SKM-1 treated with dmso at 0.1 percent for 144 hours (cell line): ENCODE results near the gene PDE3A.
"Not testable (repeated sequence)": the region's sequence is repeated elsewhere in the genome, so short reads cannot be mapped to it uniquely, and the experiment has no call there.

Experiments used
- DNase-seq: peaks from one replicate; lab custom pipeline; 2025; ENCODE audit not compliant: unreplicated experiment; lab: John Stamatoyannopoulos, UW

PDE3A gene

DNA sequence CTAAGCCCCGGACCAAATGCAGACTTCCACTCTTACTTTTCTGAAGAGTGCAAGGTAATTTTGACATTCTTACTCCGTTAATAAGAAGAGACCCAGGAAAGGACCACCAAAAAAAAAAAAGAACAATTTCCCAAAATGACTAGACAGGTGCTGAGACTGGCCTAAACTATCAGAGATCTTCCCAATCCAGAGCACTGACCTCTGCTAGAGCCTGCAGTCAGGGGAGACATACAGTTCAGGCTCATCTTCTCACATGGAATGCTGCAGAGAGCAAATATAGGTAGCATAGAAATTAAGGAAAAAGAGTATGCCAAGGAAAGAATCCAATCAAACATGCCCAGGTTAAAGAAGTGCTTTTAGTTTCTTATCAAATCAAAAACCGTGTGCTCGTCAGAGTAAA, 177.9 kb downstream of the PDE3A start:
- DNase-seq = no peak

DNA sequence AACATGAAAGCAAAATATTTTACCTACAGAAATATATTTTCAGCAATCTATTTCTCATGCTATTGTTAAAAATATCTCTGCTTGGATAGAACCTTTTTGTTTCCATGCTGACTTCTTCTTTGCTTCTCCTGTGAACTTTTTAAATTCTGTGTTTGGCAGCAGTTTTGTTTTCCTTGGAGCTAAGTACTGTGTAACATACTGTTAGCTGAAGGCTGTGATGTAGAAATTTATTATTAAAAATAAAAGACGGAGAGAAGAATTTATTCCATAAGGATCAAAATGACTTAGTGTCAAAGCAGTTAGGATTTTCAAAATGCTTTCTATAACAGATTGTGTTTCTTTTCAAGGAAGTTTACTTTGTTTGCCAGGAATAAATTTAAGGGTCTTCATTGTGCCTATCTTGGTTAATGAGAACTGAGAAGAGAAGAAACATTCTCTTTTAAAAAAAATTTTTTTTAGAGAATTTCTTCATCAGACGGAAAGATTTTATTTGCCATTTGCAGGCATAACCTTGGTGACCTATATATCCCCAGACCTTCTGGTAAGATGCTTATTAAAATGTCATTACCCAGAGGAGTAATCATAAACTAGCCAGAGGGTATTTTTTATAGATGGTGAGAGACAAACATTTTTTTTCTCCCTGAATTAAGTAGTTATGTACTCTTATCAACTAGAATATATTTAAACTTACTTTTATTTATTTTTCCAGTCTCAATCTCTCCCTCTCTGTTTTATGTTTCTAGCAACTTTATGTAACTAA, 179.7 kb downstream of the PDE3A start:
- no peak for DNase-seq

DNA sequence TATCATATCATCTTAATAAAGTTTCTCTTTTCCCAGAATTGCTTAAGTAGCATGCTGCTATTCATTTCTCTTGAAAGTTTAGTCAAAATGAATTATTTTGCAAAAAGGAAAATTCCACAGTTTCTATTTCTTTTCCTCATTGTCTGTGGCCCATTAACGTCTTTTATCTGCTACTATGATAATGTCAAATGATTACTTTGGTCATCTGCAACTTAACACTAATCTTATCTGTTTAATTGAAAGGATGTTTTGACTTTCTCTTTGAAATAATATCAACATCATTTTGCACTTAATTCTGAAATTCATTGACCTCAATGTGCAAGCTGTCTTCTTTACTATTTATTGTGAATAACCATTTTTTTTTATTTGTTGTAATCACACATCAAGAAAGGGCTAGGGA, 180.3 kb downstream of the PDE3A start:
- DNase-seq = no peak

DNA sequence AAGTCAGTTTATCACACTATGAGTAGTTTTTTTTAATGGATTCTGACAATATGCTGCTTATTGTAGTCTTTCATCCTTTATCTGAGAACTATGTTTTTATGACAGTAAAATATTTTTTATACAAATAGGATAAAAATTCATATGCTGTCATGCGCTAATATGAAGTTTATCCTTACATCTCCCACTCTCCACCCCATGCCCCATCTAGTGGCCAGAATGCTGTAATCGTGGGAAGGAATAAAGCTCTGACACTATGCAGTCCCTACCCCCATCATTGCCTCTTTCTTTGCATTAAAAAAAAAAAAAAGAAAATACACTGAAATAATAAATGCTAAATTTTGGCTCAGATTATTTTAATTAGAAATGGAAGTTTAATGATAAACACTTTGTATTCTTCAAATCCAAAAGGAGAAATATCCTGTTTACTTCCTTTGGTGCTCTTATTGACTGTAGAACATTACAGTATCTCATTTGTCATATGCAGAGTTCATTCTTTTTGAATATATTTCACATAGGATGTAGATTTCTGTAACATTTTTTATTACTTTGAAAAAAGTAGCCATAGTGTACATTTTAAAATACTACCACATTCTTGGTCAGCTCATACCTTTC, 180.9 kb downstream of the PDE3A start:
- DNase-seq = peak; percentile 1

DNA sequence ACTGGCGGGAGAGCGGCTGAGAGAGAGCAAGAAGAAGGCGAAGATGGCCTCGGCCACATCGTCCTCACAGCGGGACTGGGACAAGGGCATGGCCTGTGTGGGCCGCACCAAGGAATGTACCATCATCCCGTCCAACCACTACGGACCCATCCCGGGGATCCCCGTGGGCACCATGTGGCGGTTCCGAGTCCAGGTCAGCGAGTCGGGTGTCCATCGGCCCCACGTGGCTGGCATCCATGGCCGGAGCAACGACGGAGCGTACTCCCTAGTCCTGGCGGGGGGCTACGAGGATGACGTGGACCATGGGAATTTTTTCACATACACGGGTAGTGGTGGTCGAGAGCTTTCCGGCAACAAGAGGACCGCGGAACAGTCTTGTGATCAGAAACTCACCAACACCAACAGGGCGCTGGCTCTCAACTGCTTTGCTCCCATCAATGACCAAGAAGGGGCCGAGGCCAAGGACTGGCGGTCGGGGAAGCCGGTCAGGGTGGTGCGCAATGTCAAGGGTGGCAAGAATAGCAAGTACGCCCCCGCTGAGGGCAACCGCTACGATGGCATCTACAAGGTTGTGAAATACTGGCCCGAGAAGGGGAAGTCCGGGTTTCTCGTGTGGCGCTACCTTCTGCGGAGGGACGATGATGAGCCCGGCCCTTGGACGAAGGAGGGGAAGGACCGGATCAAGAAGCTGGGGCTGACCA, 183.6 kb downstream of the PDE3A start:
- DNase-seq = not testable (repeated sequence)

DNA sequence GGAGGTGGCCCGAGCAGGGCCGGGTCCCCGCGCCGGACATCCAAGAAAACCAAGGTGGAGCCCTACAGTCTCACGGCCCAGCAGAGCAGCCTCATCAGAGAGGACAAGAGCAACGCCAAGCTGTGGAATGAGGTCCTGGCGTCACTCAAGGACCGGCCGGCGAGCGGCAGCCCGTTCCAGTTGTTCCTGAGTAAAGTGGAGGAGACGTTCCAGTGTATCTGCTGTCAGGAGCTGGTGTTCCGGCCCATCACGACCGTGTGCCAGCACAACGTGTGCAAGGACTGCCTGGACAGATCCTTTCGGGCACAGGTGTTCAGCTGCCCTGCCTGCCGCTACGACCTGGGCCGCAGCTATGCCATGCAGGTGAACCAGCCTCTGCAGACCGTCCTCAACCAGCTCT, 184.2 kb downstream of the PDE3A start:
- not testable (repeated sequence) for DNase-seq

DNA sequence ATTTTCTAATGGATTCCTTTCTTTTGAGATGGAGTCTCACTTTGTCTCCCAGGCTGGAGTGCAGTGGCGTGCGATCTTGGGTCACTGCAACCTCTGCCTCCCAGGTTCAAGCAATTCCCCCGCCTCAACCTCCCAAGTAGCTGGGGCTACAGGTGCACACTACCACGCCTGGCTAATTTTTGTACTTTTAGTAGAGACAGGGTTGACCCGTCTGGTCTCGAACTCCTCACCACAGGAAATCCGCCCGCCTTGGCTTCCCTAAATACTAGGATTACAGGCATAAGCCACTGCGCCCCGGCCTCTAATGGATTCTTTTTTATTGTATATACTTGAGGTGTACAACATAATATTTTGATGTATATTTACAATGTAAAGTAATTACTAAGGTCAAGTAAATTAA, 186.7 kb downstream of the PDE3A start:
- no peak for DNase-seq

DNA sequence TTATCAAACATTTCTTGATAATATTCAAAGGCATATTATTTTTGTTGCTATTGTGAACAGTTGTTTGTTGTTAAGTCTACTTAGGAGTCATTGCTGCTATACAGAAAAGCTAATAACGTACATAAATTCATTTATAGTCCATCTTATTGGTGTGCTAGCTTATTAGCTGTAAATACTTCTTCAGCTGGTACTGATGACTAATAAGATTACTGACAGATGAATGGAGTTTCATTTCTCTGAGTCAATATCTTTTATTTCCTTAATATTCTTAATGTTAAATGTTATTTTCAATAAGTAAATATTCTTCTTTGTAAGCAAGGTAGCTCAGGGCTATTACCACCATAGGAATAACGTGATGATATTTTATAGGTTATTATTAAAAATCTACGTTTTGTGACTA, 187.4 kb downstream of the PDE3A start:
- no peak for DNase-seq

DNA sequence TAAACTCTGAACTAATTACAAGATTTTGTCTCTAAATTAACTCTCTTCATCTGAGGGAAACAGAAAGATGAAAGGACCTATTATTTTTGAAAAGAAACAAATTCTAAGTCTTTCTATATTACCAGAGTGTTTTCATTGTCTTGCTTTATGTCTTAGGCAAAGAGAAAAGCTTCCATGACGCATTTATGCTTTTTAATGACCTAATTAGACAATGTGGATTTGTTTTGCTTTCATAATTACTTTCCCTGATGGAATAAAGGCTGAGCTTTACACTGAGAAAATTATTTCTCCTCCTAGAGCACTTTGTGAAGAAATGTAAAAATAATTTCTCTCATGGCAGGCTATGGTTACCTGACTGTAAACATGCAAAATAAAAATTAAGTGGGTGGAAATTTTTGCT, 188.8 kb downstream of the PDE3A start:
- DNase-seq = no peak

DNA sequence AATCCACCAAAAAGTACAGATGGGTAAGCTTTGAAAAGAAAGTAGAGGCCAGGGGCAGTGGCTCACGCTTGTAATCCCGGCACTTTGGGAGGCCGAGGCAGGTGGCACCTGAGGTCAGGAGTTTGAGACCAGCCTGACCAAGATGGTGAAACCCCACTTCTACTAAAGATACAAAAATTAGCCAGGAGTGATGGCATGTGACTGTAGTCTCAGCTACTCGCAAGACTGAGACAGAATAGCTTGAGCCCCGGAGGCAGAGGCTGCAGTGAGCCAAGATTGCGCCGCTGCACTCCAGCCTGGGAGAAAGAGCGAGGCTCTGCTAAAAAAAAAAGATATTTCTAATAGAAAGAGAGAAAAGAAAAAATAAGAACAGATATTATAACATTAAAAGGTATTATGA, 192.6 kb downstream of the PDE3A start:
- no peak for DNase-seq

DNA sequence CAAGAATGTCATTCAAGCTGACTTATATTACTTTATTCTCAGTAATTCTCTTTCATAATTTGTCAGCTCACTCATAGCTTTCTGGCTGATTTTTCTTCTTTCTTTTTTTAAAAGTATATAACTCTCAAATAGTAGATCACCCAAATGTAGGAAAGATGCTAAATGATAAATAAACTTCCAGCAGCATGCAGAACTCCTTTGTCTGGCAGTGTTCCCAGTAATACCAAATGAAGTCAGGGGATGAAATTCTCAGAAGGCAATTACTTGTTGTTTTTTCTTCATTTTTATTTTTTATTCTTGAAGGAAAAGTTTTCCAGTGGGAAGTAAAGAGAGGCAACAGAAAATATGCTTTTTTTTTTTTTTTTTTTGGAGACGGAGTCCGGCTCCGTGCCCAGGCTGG, 193.5 kb downstream of the PDE3A start:
- DNase-seq = no peak

DNA sequence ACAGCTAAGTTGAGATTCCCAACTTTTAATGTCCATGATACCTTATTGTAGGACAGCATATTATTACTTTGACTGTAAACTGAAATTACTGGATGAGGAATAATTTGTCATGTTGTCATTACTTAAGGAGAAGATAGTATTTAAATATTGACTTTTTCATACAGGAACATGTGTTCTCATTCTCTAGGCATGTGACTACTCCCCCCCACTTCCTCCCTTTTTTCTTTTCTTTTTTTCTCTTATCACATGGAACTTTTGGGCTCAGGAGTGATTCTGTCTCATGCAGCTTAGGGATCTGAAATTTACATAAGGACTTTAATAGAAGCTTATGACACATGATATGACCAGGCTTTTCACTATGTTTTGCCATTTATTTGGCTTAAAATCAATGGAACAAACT, 199.1 kb downstream of the PDE3A start:
- no peak for DNase-seq

DNA sequence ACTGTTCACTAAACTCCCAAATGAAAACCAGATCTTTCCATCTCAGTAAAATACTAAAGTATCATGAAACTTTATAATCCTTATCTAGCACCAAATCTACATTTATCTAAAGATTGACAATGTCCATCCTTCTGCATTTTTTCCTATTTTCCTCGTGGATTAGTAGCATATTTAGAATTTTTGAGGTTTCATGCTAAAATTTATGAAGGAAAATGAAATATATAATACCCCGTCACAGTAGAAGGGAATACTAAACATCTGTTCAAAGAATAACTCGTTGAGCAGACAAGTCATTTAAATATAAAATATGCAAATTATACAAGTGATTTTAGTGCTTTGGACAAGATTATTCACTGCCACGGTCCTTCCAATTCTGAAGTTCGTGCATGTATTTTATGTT, 204.1 kb downstream of the PDE3A start:
- DNase-seq = no peak

DNA sequence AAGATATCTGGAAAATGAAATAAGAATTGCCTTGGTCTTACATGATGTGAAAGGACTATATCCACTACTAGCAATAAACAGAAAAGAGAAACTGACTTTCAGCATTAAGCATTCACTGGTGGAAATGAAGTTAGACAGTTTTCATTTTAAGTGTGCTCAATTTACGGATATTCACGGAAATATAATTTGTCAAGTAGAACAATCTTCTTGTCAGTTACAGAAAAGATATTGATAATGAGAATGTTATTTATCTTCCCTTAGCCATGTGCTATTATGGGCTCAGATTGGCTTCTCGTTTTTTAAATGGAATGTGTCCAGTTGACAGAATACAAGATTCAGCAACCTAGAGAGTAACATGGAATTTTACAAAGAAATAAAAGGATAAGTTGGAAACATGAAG, 208.2 kb downstream of the PDE3A start:
- DNase-seq = no peak

DNA sequence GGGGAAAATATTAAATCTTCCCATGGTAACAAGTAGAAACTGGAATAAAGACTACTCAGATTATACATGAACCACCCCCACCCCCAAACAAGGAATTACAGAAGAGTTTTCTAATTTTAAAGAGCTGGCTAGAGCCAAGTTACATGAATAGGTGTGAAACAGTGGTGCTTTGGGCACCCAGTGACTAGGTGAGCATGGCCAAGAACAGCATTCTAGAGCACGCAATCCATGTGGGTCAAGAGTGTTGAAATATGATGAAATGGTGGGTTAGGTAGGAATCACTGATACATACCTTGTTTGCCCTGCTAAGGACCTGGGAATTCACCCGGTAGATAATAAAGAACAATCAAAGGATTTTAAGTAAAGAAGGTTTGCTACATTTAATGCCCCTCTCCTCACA, 208.7 kb downstream of the PDE3A start:
- no peak for DNase-seq

DNA sequence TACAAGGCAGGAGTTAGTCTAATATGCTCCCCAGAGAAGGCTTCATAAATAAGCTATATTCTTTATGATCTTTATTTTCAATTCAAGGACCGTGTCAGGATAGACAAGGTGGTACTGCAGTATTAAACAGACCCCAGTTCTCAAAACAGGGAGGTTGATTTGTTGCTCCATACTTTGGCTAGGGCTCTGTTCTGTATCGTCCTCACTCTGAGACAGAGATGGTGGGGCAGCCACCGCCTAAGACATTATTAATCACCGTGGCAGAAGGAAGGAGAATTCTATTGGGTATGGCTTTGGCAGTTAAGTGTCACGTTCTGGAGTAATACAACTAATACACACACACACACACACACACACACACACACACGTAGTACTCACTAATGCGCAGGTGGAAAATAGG, 209.8 kb downstream of the PDE3A start:
- no peak for DNase-seq

DNA sequence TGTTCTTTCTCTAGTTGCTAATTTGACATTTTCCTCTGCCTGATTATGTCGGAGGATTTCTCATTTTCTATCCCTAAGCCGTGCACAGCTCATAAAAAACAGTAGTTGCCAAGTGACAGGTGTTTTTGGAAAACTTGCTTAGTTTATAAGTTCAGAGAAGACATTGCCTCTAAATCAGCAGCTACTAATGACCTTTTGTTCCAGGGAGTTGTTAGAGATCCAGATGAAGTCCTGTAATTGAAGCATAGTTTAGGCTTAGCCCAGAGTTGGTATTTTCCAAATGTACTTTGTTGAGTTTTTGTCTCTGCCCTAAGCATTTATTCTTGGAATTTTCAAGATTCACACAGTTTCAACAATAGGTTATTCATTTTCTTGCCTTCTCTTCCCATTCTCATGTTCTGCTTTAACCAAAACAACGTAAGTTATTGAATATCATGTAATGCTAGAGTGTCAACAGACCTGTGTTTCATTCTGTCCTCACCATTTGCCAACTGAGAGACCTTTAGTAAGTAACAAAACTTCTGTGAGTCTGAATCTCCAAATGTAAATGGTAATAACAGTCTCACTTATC, 216.8 kb downstream of the PDE3A start:
- DNase-seq = no peak

DNA sequence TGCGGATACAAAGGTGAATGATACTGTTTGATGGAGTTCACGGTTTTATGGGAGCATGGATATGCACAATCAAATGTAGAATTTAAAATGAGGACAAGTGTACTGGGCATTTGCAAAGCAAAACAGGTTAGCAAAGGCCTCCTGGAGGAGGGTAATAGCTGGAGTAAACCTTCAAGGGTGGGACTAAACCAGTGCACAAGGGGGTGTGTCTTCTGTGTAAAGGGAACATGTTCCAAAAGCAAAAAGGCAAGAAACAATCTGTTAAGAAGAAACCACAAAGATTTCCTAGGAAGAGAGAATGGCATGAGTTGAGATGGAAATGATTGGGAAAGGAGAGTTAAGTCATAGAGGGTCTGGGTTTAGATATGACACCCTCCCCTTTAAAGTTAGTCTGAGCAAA, 217.6 kb downstream of the PDE3A start:
- peak; percentile 5 for DNase-seq

DNA sequence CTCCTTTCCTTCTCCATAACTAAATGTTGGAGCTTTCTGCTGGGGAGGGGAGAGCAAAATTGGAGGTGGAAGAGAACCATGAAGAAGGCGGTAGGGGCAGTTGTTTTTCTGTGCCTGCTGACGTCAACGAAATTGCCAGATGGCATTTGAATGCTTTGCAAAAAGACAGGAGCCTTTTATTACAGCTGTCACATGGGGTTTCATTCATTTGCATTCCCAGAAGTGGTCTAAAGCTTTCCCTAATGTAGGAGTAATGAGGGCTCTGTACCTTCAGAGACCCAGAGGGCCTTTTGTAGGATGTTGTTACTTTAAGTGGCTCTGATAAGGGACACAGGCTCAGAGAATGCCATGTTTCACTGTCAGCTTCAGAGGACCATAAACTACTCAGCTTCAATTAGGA, 219.7 kb downstream of the PDE3A start:
- DNase-seq = no peak

DNA sequence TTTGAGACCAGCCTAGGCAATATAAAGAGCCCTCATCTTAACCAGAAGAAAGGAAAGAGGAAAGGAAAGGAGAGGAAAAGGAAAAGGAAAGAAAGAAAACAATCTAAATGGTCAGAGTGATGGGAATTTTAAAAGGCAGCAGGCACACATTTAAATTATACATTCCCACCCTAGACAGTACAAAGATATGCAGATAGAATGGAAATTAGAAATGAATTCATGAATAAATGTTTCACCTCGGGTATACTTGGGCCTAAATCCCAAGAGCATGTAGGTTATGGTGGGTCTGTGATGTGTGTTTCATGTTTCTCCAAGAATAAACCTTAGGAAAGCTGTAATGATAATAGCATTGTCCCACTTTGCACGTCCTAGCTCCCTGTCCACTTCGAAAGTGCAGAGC, 222.2 kb downstream of the PDE3A start:
- DNase-seq = no peak

DNA sequence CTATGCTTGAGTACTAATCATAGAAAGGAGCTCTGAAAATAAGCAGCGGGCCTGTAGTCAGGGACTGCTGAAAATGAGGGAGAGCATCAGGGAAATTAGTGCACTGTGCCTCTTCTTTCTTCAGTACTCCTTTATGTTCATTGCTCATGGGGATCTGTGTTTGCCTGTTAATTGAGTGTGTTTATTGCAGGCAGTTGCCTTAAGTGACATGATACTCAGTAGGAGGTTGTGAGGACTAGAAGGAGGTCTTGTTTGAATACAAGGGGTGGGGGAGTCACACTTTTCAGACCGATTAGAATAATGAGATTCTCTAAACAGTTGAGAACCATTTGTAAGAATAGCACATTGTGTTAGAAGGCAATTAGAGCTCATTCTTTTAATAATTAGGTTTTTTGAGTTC, 224.2 kb downstream of the PDE3A start:
- no peak for DNase-seq

DNA sequence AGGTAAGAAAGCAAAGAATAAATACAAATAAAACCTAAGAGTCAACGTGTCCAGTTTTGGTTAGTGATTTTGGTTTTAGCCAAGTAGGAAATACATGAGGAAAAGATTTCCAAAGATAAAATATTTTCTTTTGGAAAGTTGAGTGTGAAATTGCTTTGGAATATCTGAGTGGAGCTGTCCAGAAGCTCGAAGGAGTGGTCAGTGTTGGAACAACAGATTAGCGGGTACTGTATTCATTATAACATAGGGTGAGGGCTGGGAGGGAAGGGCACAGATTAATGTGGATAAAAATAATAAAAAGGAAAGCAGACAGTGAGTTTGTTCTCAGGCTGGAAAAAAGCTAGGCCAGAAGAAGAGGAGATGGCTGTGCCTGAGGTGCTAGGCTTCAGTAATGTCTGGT, 225.3 kb downstream of the PDE3A start:
- DNase-seq = no peak
